GM18499 (cell line): ENCODE data around the gene CHSY3.

Source experiments
- ATAC-seq: cut with Tn5 transposase; IDR thresholded peaks from one replicate; pipeline ENCODE4 v1.9.1; 2021; ENCODE audit warnings: moderate number of reproducible peaks; ENCODE audit not compliant: insufficient read depth, unreplicated experiment

Gene CHSY3

DNA sequence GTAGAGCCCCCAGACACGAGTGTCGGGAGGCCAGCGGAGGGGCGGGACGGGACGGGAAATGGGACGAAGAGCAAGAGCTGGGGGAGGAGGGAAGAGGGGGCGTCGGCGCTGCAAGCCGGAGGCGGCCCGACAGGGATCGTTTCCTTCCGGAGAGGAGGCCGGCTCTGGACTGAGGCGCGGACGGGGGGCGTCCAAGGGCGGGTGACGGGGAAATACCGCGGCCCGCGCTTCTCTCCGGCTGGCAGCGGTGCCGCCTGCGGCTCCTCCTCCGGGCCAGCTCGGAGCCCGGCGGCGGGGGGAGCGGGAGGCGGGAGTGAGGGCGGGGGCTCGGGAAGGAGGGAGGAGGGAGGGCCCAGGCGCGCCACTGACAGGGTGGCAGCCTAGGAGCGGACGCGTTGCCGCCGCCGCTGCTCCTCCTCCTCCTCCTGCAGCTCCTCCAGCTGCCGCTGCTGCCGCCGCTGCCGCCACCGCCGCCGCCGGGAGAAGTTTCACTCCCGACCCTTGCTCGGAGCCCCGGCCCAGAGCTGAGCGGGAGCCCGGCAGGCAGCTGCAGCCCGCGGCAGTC is at the start of gene CHSY3:
CHSY3 (plus strand) TSS at position 364 of the 565 bp plus-strand sequence.
- ATAC-seq = no peak

- ATAC-seq = no peak
Measured at GRCh38 chr5:129856325-129856724, 47.9 kb upstream of the CHSY3 start.

DNA sequence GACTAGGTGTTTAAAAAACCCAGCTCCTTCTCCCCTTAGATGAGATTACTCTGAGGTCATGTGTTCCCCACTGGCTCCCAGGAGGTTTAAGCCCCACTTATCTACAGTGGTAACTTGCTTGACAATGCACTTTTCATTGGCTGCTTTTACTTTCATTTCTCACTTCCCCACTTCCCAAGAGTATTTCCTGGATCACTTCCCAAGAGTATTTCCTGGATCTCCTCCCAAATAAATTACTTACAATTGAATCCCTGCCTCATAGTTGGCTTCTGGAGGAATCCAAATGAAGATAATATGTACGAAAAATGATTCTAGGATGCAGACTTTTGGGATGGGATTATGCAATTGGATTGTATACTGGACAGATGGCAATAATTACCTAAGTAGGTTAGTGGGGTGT is 47.1 kb upstream of the CHSY3 start:
- ATAC-seq = no peak

- no peak for ATAC-seq
Measured at GRCh38 chr5:129858131-129858675, 46.1 kb upstream of the CHSY3 start.

DNA sequence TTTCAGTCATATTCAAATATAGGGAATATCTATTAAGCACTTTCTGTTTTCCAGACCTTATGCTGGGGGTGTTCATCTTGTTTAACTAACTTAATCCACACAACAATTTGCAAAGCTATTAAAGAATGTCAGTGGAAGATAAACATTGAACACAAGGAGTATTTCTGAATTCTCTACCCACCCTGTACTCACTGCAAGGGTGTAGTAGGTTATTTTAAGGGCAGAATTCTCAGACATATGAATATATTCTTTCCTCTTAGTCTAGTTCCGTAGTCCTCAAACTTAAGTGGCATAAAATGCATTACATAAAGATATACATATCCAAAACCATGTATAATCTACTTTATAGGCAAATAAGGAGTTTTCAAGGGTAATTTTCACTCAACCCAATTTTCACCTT is 19.9 kb upstream of the CHSY3 start:
- no peak for ATAC-seq

DNA sequence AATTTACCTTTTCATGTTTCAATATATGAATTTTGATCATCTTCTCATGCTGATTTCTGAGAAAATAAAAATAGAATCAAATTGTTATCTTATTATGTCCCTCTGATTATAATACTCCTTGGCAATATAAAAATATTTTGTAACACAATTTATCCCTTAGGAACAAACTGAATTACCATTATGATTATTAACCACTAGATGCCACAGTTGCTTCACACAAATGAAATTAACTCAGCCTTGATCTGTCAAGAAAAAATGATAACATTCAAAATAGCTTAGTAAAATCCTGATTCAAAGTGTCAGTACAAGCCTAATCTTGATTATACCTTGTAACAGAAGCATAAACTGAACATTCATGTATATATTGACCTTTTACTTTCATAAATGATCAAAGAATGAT is 4.8 kb upstream of the CHSY3 start:
- ATAC-seq = no peak

DNA sequence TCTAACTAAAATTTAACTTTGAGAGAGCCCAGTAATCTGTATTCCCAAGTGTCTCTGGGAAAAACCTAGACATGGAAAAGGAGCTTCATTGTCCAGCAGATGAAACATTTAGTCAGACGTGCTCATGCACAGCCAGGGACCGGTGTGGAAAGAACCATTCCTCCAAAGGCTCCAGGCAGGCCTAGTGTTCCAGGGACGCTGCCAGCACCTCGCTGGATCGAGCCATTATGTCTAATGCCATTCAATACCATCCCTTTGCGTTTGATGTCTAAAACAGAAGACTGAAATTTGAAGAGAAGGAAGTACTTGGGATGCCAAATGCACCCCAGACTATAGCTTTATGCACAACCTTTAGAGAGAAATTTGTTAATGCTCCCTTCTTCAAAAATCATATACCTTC is 1.4 kb upstream of the CHSY3 start:
- no peak for ATAC-seq

DNA sequence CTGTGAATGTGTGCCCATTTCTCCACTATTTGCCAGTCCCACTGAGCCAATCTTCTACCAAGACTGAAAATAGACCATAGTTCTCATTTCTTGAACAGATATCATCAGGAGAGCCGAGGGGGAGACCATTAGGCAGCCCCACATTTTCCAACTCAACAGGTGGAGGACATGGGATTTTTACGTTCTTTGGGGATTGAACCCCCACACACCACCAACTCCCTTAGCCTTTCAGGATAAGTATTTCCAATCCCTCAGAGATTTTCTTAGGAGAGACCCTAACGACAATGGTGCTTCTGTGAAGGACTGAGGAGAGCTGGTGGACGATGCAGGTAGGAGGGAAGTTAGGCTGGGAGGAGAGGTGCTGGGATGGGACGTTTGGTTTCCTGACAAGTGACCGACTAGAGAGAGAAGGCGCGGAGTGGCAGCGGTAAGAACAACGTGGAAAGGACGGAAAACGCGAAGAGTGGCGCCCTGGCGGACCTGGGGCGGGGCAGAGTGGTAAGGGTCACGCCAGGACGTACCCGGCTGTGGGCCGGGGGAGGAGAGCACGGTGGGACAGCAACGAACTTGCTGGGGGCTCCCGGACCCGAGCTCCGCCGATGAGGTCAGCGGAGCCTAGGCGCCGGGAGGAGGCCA is 681 bp upstream of the CHSY3 start:
- ATAC-seq = no peak

DNA sequence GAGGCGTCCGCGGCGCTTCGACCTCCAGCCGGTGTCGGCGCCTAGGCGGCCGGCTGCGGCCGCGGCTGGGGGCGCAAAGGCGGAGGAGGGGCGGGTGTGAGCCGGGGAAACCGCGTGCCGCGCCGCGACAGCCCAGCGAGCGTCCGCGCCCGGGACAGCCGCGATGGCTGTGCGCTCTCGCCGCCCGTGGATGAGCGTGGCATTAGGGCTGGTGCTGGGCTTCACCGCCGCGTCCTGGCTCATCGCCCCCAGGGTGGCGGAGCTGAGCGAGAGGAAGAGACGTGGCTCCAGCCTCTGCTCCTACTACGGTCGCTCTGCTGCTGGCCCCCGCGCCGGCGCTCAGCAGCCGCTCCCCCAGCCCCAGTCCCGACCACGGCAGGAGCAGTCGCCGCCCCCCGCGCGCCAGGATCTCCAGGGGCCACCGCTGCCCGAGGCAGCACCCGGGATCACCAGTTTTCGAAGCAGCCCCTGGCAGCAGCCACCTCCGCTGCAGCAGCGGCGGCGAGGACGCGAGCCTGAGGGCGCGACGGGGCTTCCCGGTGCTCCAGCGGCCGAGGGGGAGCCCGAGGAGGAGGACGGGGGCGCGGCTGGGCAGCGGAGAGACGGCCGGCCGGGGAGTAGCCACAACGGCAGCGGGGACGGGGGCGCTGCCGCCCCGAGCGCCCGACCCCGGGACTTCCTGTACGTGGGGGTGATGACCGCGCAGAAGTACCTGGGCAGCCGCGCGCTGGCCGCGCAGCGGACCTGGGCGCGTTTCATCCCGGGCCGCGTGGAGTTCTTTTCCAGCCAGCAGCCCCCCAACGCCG is 605 bp downstream of the CHSY3 start:
- no peak for ATAC-seq

DNA sequence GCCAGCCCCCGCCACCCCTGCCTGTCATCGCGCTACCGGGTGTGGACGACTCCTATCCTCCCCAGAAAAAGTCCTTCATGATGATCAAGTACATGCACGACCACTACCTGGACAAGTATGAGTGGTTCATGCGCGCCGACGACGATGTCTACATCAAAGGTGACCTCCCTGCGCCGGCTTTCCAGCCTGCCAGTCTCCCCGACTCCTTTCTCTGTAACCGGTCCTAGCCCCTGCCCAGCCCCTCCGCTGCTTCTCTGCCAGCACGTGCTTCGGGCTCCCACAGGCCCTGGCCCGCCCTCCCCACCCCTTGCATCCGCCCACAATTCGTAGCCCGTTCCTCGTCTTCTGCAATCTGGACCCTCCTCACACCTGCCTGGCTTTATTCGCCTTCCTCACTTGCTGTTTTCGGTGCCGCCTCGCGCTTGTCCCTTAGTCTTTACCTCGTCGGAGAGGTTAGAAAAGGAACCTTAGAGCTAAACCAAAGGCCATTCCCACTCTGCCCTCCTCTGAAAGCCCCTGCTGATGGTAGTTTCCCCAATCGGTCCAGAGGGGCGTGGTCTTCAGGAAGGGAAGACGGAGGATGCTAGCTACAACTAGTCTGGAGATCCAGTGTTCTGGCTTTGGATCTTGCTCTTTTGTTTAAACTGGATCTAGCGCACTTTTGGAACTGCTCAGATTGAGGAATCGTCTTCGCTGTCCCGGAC is 1.4 kb downstream of the CHSY3 start:
- no peak for ATAC-seq

DNA sequence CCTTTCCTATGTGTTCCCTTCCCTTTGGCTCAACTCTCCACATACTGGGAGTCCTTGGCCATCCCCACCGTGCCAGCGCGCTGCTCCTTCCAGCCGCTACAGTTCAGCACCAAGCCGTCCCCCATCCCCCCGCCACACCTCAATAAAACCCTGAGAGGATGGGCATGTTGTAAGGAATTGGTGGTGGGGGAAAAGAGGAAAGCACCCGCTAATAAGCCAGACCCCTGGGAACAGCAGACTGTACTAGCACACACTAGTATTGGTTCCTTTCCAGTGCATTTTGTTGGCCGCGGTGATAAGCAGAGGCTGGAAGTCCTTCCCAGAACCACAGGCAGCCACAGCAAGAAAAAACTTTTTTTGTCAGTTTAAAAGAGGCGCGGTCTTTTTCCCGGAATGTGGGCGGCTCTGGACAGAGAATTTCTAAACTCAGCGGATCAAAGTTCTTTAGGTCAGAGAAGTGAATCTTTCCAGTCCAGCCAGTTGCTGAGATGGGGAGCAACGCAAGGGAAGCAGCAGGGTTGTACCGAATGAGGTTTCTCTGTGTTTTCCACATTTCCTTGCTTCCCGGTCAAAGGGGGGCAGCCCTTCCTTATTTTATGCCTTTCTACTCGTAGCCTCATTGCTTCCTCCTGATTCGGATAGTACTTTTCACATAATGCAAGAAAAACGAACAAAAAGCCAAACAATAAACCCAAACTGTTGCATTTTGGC is 2.1 kb downstream of the CHSY3 start:
- no peak for ATAC-seq

DNA sequence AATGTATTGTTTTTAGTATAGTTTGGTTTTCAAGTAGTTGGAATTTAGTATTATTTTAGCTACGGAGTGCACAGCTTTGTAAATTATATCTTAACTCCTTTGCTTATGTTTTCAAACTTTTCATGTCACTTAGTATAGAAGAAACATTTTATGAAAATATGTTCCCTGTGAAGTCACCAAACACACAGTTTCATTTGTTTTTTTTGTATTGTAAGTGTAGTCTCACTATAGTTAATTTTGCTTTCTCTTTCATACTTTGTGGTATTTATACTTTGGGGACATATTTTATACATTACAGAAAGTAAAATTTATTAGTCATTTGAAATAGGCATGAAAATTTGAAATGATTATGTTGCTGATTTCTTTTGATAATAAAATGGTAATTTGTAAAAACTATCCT is 5.0 kb downstream of the CHSY3 start:
- no peak for ATAC-seq

DNA sequence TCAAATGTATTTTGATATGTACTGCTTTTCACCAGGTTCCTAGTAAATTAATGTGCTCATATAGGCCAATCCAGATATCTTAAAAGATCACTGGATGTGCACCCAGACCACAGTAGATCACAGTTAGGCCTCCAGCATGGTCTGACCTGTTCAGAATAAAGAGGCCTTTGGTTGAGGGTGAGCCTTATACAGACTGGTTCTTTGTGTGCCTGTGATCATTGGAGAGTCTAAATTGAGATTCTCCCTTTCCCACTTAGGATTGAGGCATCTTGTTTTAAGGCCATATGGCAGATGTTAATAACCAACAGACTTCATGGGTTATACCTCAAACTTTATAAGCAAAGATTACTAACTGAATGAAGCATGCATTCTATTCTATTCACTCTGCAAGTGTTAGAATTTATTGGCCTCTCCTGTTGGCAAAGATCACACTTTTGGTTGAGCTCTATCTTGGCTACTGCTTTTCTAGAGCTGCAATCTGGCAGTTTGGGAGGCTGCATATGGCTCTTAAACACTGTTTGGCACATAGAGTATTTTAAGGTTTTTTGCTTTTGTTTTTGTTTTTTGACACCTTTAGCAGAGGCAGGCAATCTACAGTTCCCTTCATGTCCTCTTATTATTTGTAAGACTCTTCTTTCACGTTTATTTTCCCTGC is 8.5 kb downstream of the CHSY3 start:
- no peak for ATAC-seq

DNA sequence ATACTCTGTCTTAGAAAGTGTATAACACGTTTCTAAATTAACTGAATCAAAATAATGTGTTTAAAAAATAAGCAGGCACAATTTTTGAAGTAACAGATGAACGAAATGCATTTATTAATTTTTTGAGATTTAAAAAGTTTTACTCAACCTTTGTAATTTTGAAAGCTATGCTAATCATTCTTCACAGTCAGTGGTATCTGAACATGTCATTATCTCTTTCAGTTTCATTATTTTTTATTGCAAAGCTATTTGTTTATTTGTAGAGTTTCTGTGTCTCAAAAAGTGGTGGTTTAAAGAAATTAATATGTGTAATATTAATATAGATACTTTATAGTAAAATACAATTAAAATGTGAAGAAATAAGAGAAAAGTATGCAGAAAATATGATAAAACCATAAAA is 11.2 kb downstream of the CHSY3 start:
- no peak for ATAC-seq

DNA sequence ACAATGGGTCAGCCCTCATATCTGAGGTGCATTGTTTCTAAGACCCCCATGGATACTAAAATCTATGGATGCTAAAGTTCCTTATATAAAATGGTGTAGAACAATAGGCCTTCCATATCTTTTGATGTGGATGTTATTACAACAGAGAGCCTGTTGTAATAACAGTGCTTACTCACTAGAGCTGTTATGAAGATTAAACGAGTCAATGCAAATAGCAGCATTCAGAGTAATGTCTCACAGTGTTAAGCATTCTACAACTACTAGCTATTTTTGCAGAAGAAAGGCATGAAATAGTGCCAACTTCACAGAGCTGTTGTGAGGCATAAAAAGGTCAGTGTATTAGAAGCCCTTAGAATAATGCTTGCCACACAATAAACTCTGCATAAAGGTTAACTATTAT is 13.0 kb downstream of the CHSY3 start:
- no peak for ATAC-seq

DNA sequence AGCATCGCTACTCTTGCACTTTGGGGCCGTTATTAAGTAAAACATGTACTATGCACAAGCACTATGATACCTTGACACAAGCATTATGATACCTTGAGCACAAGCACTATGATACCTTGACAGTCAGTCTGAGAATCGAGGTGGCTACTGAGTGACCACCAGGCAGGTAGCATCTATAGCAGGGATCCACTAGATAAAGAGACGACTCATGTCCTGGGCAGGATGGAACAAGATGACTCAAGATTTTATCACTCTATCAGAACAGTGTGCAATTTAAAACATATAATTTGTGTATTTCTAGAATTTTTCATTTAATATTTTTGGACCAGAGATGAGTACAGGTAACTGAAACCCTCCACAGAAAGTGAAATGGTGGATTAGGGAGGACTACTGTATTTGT is 16.9 kb downstream of the CHSY3 start:
- ATAC-seq = no peak

GRCh38 chr5:129930221-129930620 is 26.0 kb downstream of the CHSY3 start:
- ATAC-seq = no peak

- ATAC-seq = no peak
Measured at GRCh38 chr5:129935626-129936025, 31.4 kb downstream of the CHSY3 start.

DNA sequence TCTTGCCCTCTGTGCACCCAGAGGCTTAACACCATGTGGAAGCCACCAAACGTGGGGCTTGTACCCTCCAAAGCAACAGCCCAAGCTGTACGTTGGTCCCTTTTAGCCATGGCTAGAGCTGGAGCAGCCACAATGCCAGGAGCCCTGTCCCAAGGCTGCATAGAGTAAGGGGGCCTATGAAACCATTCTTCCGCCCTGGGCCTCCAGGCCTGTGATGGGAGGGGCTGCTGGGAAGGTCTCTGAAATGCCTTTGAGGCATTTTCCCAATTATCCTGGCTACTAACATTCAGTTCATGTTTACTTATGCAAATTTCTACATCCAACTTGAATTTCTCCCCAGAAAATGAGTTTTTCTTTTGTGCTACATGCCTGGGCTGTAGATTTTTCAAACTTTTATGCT is 33.8 kb downstream of the CHSY3 start:
- no peak for ATAC-seq

DNA sequence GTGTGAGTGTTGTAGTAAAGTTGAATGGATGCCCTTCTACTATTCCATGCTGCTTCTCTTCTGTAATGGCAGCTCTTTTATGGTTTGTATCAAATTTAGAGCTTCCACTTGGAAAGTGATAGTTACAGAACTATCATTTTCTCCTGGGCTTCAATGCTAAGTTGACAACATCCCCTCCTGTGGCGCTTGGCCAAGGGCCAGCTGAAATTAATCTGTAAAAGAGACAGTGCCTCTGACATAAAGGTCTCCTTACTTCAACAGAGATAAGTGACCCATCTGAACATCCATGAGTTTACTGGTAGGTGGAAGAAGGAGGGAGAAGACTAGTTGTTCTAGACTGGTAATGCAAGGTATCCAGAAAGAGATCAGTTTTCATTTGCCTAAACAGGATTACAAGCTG is 39.7 kb downstream of the CHSY3 start:
- no peak for ATAC-seq
